ENCODE results near the gene CELF2. TPM values are rescaled to one million over a fixed set of nuclear protein-coding genes. Genes with fewer than 3 reads are reported as not detected.

Gene CELF2
- total and polyA plus RNA-seq, 2 of the 4 experiments (the other 2 are of a cell fraction), result 3.5 to 6.6 TPM

DNA sequence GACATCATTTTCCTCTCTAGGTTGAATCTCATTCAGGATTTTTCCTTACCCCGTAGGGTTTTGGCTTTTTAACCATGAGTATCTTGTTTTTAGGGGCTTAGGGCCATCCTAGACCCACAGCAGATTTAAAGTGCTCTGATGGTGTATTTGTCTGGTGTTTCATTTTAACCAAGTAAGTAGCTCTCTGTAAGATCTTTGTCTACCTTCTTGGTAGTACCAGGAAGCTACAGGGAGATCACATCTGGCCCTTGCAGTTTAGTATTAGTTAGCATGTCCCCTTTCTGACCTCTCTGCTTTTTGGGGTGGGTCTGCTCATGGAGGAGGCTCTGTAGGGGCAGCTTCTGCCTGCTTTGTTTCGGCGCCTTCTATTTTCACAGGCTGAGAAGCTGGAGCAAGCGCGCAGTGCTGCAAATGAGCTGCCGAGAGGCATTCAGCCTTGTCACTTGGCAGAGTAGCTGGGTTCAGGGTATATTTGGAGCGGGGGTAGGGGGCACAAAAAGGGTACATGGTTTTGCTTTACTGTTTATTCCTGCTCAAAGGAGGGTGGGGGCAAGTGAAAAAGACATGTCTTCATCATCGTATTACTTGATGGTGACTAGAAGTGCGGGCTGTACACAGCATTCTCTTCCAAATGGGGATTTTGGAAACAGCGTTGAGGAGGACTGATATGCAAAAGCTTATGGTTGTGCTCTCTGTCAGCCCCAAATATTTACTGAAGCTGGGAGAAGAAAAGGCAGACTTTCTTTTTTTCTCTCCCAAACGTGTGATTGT is 146.3 kb downstream of the CELF2 start:
- POLR2A ChIA-PET (ENCODE audit: unreplicated experiment), result interaction anchor here (0.7 kb wide), 1 partner anchor 28 kb away, joined by 14 read pairs; no protein-coding TSS in a partner anchor
- no peak for DNase-seq
- TF ChIP-seq MAFK (IDR thresholded peaks at IDR 0.05; ENCODE audit: low read depth, low read length) (no peak), FOS (IDR thresholded peaks at IDR 0.05; ENCODE audit: low read depth, low read length) (no peak), BHLHE40 (IDR thresholded peaks at IDR 0.05; ENCODE audit: low read depth, low read length) (no peak), CHD1 (IDR thresholded peaks at IDR 0.05; ENCODE audit: low read depth, low read length) (no peak), NFE2L2 (IDR thresholded peaks at IDR 0.05; ENCODE audit: low read depth, low read length) (no peak), RCOR1 (IDR thresholded peaks at IDR 0.05; ENCODE audit: insufficient replicate concordance, low read length) (no peak), RAD21 (IDR thresholded peaks at IDR 0.05; ENCODE audit: low read length) (no peak), MAZ (IDR thresholded peaks at IDR 0.05; ENCODE audit: borderline replicate concordance, low read depth, low read length) (no peak), CEBPB (IDR thresholded peaks at IDR 0.05; ENCODE audit: low read depth, low read length) (no peak), RFX5 (IDR thresholded peaks at IDR 0.05; ENCODE audit: low read depth, low read length) (no peak), SMC3 (IDR thresholded peaks at IDR 0.05; ENCODE audit: low read depth, low read length) (no peak), MXI1 (IDR thresholded peaks at IDR 0.05; ENCODE audit: borderline replicate concordance, low read depth, low read length) (no peak)
- TF ChIP-seq, protein P1, sequence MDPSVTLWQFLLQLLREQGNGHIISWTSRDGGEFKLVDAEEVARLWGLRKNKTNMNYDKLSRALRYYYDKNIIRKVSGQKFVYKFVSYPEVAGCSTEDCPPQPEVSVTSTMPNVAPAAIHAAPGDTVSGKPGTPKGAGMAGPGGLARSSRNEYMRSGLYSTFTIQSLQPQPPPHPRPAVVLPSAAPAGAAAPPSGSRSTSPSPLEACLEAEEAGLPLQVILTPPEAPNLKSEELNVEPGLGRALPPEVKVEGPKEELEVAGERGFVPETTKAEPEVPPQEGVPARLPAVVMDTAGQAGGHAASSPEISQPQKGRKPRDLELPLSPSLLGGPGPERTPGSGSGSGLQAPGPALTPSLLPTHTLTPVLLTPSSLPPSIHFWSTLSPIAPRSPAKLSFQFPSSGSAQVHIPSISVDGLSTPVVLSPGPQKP (IDR thresholded peaks at IDR 0.05; ENCODE audit: borderline replicate concordance, low read depth, low read length), result no peak
- TF ChIP-seq, protein P2, sequence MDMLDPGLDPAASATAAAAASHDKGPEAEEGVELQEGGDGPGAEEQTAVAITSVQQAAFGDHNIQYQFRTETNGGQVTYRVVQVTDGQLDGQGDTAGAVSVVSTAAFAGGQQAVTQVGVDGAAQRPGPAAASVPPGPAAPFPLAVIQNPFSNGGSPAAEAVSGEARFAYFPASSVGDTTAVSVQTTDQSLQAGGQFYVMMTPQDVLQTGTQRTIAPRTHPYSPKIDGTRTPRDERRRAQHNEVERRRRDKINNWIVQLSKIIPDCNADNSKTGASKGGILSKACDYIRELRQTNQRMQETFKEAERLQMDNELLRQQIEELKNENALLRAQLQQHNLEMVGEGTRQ (IDR thresholded peaks at IDR 0.05; ENCODE audit: low read depth, low read length), result no peak

More for the DNA sequence above, 146.3 kb downstream of the CELF2 start:
- Histone ChIP-seq H2BK20ac (ENCODE audit: low read depth, low read length) (no peak overlapping the region), H2BK120ac (ENCODE audit: low read depth, low read length) (no peak overlapping the region), H2BK15ac (ENCODE audit: low read depth, low read length) (no peak overlapping the region), H3K14ac (replicated peaks; ENCODE audit: low read depth, low read length) (no peak overlapping the region), H3K27ac (ENCODE audit: insufficient read depth, low read length) (no peak overlapping the region), H3K79me1 (ENCODE audit: low read depth in 1 of 2, low read length in 2 of 2) (no peaks in the 10 kb centered on the region), H3K4ac (ENCODE audit: low read depth, low read length) (no peak overlapping the region), H3K9me1 (ENCODE audit: insufficient read depth, low read length) (0 out of 2 replicates have a peak, but pooled peaks cover 4% of the 10 kb centered on the region), H4K8ac (ENCODE audit: low read depth in 2 of 2, low read length in 2 of 2) (no peak overlapping the region), H3K9me3 (ENCODE audit: control insufficient read depth, insufficient read depth, low read length) (no peaks in the 10 kb centered on the region), H3K4me3 (ENCODE audit: insufficient read depth, low read depth, low read length) (no peak overlapping the region), H2BK5ac (ENCODE audit: low read depth, low read length, poor library complexity, severe bottlenecking) (no peak overlapping the region), H4K91ac (ENCODE audit: insufficient read depth, low read depth, low read length) (no peak overlapping the region), H3K36me3 (ENCODE audit: control insufficient read depth, insufficient read depth, low read length) (no peaks in the 10 kb centered on the region), H3K4me2 (ENCODE audit: low read depth, low read length) (peak overlapping the region; percentile 44), H4K5ac (ENCODE audit: low read depth, low read length) (no peak overlapping the region), H3K56ac (ENCODE audit: extremely low read depth, insufficient read depth, low read length) (no peak overlapping the region), H3K27me3 (ENCODE audit: control insufficient read depth, insufficient read depth, low read length) (peaks cover 3% of the 10 kb centered on the region; the same call in 1 of the 2 replicates), H2AK9ac (replicated peaks; ENCODE audit: low read depth, low read length, poor library complexity) (no peak overlapping the region), H2AK5ac (ENCODE audit: low read depth, low read length) (no peak overlapping the region), H2AFZ (replicated peaks; ENCODE audit: low read length, poor library complexity) (no peak overlapping the region), H3K4me1 (ENCODE audit: control insufficient read depth, insufficient read depth, low read length) (peaks cover 3% of the 10 kb centered on the region; the same call in 1 of the 2 replicates), H3K18ac (ENCODE audit: low read depth, low read length) (no peak overlapping the region), H3K9ac (ENCODE audit: low read depth, low read length) (no peak overlapping the region), H4K20me1 (ENCODE audit: insufficient read depth, low read length) (no peaks in the 10 kb centered on the region), H3K23ac (ENCODE audit: low read depth, low read length) (no peak overlapping the region)
- CTCF ChIA-PET, result interaction anchor here (1.0 to 1.1 kb wide), 2 partner anchors 9 to 122 kb away, joined by 3 read pairs; no protein-coding TSS in a partner anchor
- ATAC-seq (ENCODE audit: low read depth), result no peak
- dilution Hi-C loops (cut with HindIII; ENCODE audit: low sequenced_read_pairs, unreplicated experiment) (no loop called here), in situ Hi-C loops (cut with MboI; ENCODE audit: low sequenced_read_pairs) (no loop called here), intact Hi-C loops (cut with micrococcal nuclease) (no loop called here)
- no TSS peak for BruUV-seq (replicated peaks)
- WGBS, 2 experiments (ENCODE audit: extremely low coverage in 2 of 2, insufficient read length in 1 of 2), result no CpG with 5 or more reads among the region's 11 CpGs
